Spleen (tissue), 7 donors: Measurements from ENCODE around the gene SHC2.

Source experiments
- CTCF ChIP-seq, 11 experiments: fragments of 200-600 bp in 7 of 11; fragments of 450-650 bp in 4 of 11; sonication (generic) in 4 of 11; IDR thresholded peaks in 8 of 11; conservative IDR thresholded peaks in 3 of 11; 1 replicate in 7 of 11; 2 replicates in 4 of 11; pipeline versions ENCODE4 v1.4.0 to v1.8.0; 2016 to 2021; ENCODE audit warnings: antibody characterized with exemption in 11 of 11, inconsistent platforms in 4 of 11, mild to moderate bottlenecking in 1 of 11
- POLR2A ChIP-seq, 3 donors: fragments of 450-650 bp; IDR thresholded peaks; one replicate each; pipeline ENCODE4 v1.5.1; 2017; ENCODE audit warnings: antibody characterized with exemption in 3 of 3, mild to moderate bottlenecking in 1 of 3
- POLR2AphosphoS5 ChIP-seq, 3 donors: sonication (generic); formaldehyde crosslinking; IDR thresholded peaks; one replicate each; pipeline ENCODE4 v1.5.1; 2017; ENCODE audit warnings: antibody characterized with exemption in 3 of 3
- donor health status: DM: no; HTN: no; CAD: no; lungs with moderate emphysema.
- donor health status: DM: no; HTN: no; CAD: no.
- donor health status: DM: no; HTN: no; CAD: no.

- no peak for TF ChIP-seq CTCF (IDR thresholded peaks at IDR 0.05 in 8 of 11, conservative IDR thresholded peaks at IDR 0.05 in 3 of 11)
- no peak for TF ChIP-seq POLR2A (IDR thresholded peaks at IDR 0.05)
- TF ChIP-seq POLR2AphosphoS5 (IDR thresholded peaks at IDR 0.05), result no peak
These were observed 23.8 kb downstream of the SHC2 start for GRCh38 chr19:437041-437440.
